Germinal center (tissue), 1 donor: ENCODE measurements around the gene CETN1.
A peak's percentile ranks its signal among the peaks of the same experiment; 100 is the strongest.

ENCODE experiments used
- DNase-seq: peaks from one replicate; pipeline ENCODE4 v3.0.0; 2012; ENCODE audit warnings: mixed read lengths, low spot score

CETN1 gene

GRCh38 chr18:623761-624620 is 43.8 kb downstream of the CETN1 start:
- DNase-seq: peak; percentile 30

GRCh38 chr18:627231-627630 is 47.1 kb downstream of the CETN1 start:
- no peak for DNase-seq

- no peak for DNase-seq
These were observed 49.3 kb downstream of the CETN1 start for GRCh38 chr18:629269-630150.

GRCh38 chr18:631560-631959 is 51.4 kb downstream of the CETN1 start:
- DNase-seq: no peak
